HG02759 (cell line): ENCODE measurements around the gene GM2A.
"Not testable (repeated sequence)": the region's sequence is repeated elsewhere in the genome, so short reads cannot be mapped to it uniquely, and the experiment has no call there.

ENCODE experiments used
- ATAC-seq: cut with Tn5 transposase; IDR thresholded peaks from one replicate; pipeline ENCODE4 v1.9.1; 2021; ENCODE audit warnings: mild to moderate bottlenecking, moderate library complexity; ENCODE audit not compliant: unreplicated experiment

GM2A gene

GRCh38 chr5:151227918-151228447 lies 25.0 kb upstream of the GM2A start:
- ATAC-seq: no peak

GRCh38 chr5:151228986-151229385 lies 24.0 kb upstream of the GM2A start:
- no peak for ATAC-seq

DNA sequence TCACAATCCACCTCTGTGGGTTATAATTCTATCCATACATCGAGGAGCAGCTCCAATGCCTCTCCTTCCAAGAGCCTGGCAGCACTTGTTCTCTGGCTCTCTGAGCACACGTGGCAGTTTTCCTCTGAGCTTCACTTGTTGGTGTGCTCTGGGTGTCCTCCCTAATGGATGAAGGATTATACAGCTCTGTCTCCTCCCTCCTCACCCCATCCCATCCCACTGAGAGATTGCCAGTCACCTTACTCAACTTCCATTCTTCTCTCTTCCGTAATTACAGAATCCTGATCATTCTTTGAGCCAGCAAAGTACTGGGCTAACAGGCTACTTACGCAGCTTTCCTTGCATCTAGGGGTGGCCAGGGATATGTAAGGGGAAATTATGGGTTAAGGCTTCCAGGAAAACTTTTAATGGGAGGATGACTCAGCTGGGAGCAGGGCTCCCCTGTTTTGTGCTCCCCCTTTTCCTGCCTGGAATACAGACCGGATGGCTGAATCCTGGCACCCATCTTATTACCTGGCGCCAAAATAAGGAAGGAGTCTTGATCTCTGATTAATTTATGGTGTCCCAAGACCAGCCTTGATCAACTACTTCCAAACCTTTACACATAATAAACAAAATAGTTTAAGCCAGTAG lies 22.8 kb upstream of the GM2A start:
- no peak for ATAC-seq

DNA sequence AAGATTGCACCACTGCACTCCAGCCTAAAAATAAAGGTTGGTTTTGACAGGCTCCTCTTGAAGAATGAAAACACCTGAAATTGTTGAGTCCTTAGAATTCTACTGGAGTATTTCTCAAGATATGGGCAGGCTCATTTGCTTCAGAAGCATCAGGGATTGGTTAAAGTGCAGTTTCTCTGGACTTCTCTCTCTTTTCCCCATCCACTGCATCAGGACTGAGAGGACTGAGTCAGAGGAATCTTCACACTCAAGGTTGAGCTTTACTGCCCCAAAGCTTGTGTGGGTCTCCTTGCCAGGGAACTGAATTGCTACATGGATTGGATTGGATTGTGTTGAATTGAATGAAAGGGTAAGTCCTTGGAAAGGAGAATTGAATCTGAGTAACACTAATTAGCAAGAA lies 21.6 kb upstream of the GM2A start:
- no peak for ATAC-seq

- ATAC-seq: peak; percentile 55
Observed at GRCh38 chr5:151233616-151234085, 19.3 kb upstream of the GM2A start.

DNA sequence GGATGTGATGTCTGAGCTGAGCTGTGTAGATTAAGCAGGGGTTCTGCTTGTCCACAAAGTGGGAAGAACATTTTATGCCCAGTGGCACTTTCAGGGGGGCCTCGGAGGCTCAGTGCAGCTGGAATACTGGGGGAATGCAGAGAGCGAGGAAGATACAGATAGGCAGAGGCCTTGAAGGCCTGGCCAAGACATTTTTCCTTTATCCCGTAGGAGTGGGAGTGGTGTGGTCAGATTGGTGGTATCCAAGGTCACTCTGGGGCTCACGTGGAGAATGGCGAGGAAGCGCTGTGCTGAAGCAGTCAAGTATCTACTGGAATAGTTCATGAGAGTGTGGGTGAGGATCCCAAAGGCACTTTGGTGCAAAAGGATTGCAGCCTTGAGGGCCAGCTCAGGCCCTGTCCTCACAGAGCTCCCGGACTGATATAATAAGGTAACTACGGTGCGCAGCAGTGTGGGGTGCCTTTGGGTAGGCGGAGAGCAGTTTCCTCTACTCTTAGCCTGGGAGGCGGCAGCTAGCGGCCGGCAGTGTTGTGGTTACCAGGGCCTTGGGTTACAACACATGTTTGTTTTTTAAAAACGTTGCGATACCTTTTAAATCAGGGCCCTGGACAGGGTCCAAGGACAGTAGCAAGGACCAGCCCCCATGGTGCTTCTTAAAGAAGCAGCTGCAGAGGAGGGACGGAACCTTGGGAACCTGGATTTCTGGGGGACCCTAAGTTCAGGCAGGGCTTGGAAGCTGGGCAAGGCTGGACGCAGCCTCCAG lies 18.3 kb upstream of the GM2A start:
- peak; percentile 71 for ATAC-seq

DNA sequence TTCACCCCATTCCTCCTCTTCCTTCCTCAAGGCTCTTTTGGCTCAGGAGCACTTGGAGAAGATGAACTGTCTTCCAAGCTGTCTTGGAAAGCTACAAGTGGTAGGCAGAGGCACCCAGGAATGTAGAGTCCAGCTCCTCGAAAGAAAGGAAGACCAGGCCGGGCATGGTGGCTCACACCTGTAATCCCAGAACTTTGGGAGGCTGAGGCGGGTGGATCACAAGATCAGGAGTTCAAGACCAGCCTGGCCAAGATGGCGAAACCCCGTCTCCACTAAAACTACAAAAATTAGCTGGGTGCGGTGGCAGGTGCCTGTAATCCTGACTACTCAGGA lies 17.8 kb upstream of the GM2A start:
- ATAC-seq: not testable (repeated sequence)

GRCh38 chr5:151236888-151237287 lies 16.1 kb upstream of the GM2A start:
- no peak for ATAC-seq

GRCh38 chr5:151237685-151238084 lies 15.3 kb upstream of the GM2A start:
- ATAC-seq: no peak

DNA sequence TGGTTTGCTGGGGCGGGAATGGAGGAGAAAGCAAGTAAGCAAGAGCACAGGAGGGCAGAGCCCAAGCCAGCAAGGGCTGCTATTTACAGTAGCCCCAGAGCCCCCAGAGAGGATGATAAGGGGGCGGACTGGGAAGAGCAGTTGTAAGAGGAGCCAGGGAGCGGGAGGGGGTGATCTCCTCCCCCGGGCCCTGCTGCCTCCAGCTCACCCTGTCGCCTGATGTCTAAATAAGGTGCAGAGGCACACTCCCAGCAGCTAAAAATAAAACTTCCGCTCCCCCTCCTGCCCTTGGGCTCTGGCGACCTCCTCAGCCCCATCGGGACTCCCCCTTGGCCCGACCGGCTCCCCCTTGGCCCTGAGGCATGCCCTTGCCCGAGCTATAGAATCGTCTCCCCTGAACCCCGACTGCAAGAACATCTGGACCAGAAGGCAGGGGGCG lies 14.7 kb upstream of the GM2A start:
- peak; percentile 43 for ATAC-seq

GRCh38 chr5:151239237-151239861 lies 13.6 kb upstream of the GM2A start:
- no peak for ATAC-seq

- ATAC-seq: not testable (repeated sequence)
Observed at GRCh38 chr5:151240268-151240835, 12.6 kb upstream of the GM2A start.

GRCh38 chr5:151240924-151241635 lies 11.9 kb upstream of the GM2A start:
- ATAC-seq: no peak

DNA sequence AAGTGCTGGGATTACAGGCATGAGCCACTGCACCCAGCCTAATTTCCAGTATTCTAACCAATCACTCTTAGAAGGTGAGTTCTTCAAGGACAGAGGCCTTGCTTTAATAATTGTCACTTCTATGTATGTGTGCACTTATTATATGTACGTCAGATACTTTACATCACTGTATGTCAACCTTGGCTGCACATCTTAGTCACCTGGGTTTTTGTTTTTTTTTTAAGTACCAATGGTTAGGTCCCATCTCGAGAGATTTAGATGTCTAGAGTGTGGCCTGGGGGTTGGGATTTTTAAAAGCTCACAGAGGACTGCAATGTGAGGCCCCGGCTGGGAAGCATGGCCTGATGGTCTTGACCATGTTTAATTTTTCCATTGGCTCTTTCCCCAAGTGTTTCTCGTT lies 9.9 kb upstream of the GM2A start:
- ATAC-seq: no peak

GRCh38 chr5:151243564-151243963 lies 9.4 kb upstream of the GM2A start:
- no peak for ATAC-seq

DNA sequence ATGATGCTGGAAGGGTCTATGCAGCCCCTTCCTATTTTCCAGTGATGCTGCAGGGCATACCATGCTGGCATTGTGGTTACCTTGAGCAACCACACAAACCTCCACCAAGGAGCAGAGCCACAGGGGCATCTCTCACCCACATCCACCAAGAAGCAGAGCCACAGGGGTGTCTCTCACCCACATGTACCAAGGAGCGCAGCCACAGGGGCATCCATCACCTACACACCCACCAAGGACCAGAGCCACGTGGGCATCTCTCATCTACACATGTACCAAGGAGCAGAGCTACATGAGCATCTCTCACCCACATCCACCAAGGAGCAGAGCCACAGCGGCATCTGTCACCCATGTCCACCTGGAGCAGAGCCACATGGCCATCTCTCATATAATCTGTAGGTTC lies 8.8 kb upstream of the GM2A start:
- no peak for ATAC-seq

DNA sequence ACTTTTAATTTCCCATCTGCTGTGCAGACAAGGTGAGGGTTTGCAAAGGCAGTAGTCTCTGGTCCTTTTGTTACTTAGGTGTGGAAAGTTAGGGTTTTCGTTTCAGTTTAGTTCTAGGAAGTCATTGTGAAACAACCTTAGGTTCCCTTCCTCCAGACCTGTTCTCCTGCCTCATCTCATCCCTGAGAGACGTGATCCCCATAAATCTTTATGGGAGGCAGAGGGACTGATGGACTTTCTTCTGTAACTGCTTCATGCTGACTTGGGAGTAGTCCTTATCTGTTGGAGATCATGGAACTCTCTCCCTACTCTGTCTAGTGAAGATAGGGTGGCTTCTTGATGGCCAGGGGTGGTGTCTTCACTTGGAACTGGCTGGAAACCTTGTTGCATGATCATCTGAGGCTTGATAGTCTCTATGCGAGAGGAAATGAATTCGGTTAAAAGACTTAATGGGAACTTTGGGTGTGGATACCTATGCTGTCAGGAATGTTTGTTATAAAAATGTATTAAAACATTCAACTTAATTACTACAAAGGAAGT lies 7.2 kb upstream of the GM2A start:
- no peak for ATAC-seq

- ATAC-seq: no peak
Observed at GRCh38 chr5:151248651-151249050, 4.3 kb upstream of the GM2A start.

DNA sequence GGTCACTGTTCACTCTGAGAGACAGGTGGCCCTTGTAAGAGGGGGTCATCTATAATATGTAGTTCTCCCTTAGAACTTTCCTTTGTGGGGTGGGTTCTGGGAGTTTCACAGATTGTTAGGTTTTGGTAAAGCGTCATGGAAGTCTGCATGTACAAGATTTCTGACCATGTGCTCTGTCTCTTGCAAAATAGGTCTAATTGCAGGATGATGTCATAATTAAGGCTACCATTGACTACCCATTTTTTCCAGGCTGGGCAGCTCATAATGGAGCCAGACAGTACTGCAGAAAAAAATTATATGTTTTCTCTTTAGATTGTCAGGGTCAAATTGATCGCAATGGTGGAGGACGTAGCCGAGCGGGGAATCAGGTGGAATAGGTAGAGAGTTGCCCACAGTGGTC lies 3.7 kb upstream of the GM2A start:
- no peak for ATAC-seq

- no peak for ATAC-seq
Observed at GRCh38 chr5:151250346-151251000, 2.5 kb upstream of the GM2A start.
